SK-N-SH (cell line): Measurements from ENCODE around the gene ZDHHC14. TPM values are rescaled to one million over a fixed set of nuclear protein-coding genes. Genes with fewer than 3 reads are reported as not detected.

Experiments used
- CTCF ChIA-PET: fragments of 300-600, 350-600 bp; formaldehyde crosslinking; extraction: SDS; loops from one replicate; lab custom pipeline; 2021; lab: Yijun Ruan, JAX
- POLR2A ChIA-PET: fragments of 350-600 bp; sonication (Branson Sonifier 250); formaldehyde crosslinking; extraction: SDS; loops from one replicate; lab custom pipeline; 2020; ENCODE audit warnings: antibody characterized with exemption, inconsistent platforms; lab: Yijun Ruan, JAX
- DNase-seq: peaks from one replicate; pipeline ENCODE4 v3.0.0; 2012
- H2AFZ ChIP-seq: fragments of 200-600 bp; sonication (generic); 2 replicates; pipeline ENCODE4 v1.8.1; 2016; ENCODE audit warnings: antibody characterized with exemption, mild to moderate bottlenecking, low read depth
- H3F3A ChIP-seq: fragments of 200-600 bp; sonication (generic); replicated peaks from 2 replicates; pipeline ENCODE3; 2016; ENCODE audit warnings: antibody characterized with exemption, mild to moderate bottlenecking; ENCODE audit not compliant: insufficient read depth
- H3K27ac ChIP-seq, 2 experiments: fragments of 200-500 bp in 1 of 2; fragments of 200-600 bp in 1 of 2; sonication (Bioruptor generic) in 1 of 2; sonication (generic), shearing (Covaris generic) in 1 of 2; 2 replicates each; pipeline versions ENCODE4 v1.5.1 to v1.6.1; 2014 to 2016; ENCODE audit warnings: low read depth in 2 of 2, inconsistent platforms in 1 of 2, low read length in 1 of 2, mild to moderate bottlenecking in 1 of 2, mixed read lengths in 1 of 2
- H3K27me3 ChIP-seq: fragments of 200-600 bp; sonication (generic), shearing (Covaris generic); 2 replicates; pipeline ENCODE4 v1.6.1; 2016; ENCODE audit warnings: mixed run types; ENCODE audit not compliant: insufficient read depth
- H3K36me3 ChIP-seq, 2 experiments: fragments of 200-500 bp in 1 of 2; fragments of 200-600 bp in 1 of 2; sonication (Bioruptor generic) in 1 of 2; sonication (generic) in 1 of 2; replicated peaks in 1 of 2; 2 replicates each; pipeline versions ENCODE3 to v1.5.1; 2014 to 2016; ENCODE audit warnings: low read length in 1 of 2, mild to moderate bottlenecking in 1 of 2; ENCODE audit not compliant: insufficient read depth in 2 of 2, control insufficient read depth in 1 of 2
- H3K4me1 ChIP-seq, 2 experiments: fragments of 200-500 bp in 1 of 2; fragments of 200-600 bp in 1 of 2; sonication (Bioruptor generic) in 1 of 2; sonication (generic), shearing (Covaris generic) in 1 of 2; 2 replicates each; pipeline versions ENCODE4 v1.5.1 to v1.6.1; 2014 to 2016; ENCODE audit warnings: low read depth in 1 of 2, low read length in 1 of 2, mixed run types in 1 of 2; ENCODE audit not compliant: insufficient read depth in 2 of 2, control insufficient read depth in 1 of 2
- H3K4me2 ChIP-seq: fragments of 200-600 bp; sonication (generic), shearing (Covaris generic); 2 replicates; pipeline ENCODE4 v1.6.1; 2017; ENCODE audit warnings: mixed run types
- H3K4me3 ChIP-seq, 2 experiments: fragments of 200-500 bp in 1 of 2; fragments of 200-600 bp in 1 of 2; sonication (Bioruptor generic) in 1 of 2; sonication (generic), shearing (Covaris generic) in 1 of 2; 2 replicates each; pipeline versions ENCODE4 v1.5.1 to v1.8.1; 2014 to 2016; ENCODE audit warnings: low read depth in 2 of 2, inconsistent platforms in 1 of 2, low read length in 1 of 2, mild to moderate bottlenecking in 1 of 2, mixed read lengths in 1 of 2, moderate library complexity in 1 of 2
- H3K79me2 ChIP-seq: fragments of 200-600 bp; sonication (generic); 2 replicates; pipeline ENCODE4 v1.8.1; 2017; ENCODE audit warnings: mild to moderate bottlenecking; ENCODE audit not compliant: insufficient read depth
- H3K9ac ChIP-seq: fragments of 200-600 bp; sonication (generic); 2 replicates; pipeline ENCODE4 v1.6.1; 2017; ENCODE audit warnings: mixed run types
- H3K9me2 ChIP-seq: fragments of 200-600 bp; sonication (generic); 2 replicates; pipeline ENCODE4 v1.6.1; 2017; ENCODE audit warnings: mixed run types
- H3K9me3 ChIP-seq: fragments of 200-600 bp; sonication (generic); 2 replicates; pipeline ENCODE4 v1.6.1; 2017; ENCODE audit warnings: mixed run types, mild to moderate bottlenecking, moderate library complexity
- H4K20me1 ChIP-seq: fragments of 200-600 bp; sonication (generic); 2 replicates; pipeline ENCODE4 v1.6.1; 2017; ENCODE audit warnings: mild to moderate bottlenecking, mixed run types; ENCODE audit not compliant: insufficient read depth
- CHD2 ChIP-seq: fragments of 150-350 bp; IDR thresholded peaks from 2 replicates; pipeline ENCODE4 v1.6.1; 2018; ENCODE audit warnings: low read length; ENCODE audit not compliant: partially characterized antibody
- EZH2phosphoT487 ChIP-seq: fragments of 200-600 bp; sonication (generic); IDR thresholded peaks from 2 replicates; pipeline ENCODE4 v1.6.1; 2017; ENCODE audit warnings: low read depth, mixed run types, mild to moderate bottlenecking, antibody characterized with exemption, moderate library complexity, borderline replicate concordance
- FOXJ3 ChIP-seq: sonication (generic); formaldehyde crosslinking; IDR thresholded peaks from 2 replicates; pipeline ENCODE4 v1.5.1; 2020; ENCODE audit warnings: mild to moderate bottlenecking, missing genetic modification reagents
- FOXM1 ChIP-seq: IDR thresholded peaks from 2 replicates; pipeline ENCODE4 v1.4.0; 2012; ENCODE audit warnings: low read depth, mild to moderate bottlenecking
- JUND ChIP-seq: IDR thresholded peaks from 2 replicates; pipeline ENCODE4 v1.4.0; 2012
- MXI1 ChIP-seq: IDR thresholded peaks from 2 replicates; pipeline ENCODE4 v1.6.1; 2012; ENCODE audit warnings: mild to moderate bottlenecking, low read depth, low read length, improper control_type of control experiment
- PBX3 ChIP-seq: IDR thresholded peaks from 2 replicates; pipeline ENCODE4; 2012
- REST ChIP-seq: IDR thresholded peaks from 2 replicates; pipeline ENCODE4 v1.6.1; 2012; ENCODE audit warnings: mild to moderate bottlenecking, low read depth, low read length, moderate library complexity
- RFX5 ChIP-seq: IDR thresholded peaks from 2 replicates; pipeline ENCODE4 v1.6.1; 2012; ENCODE audit warnings: mild to moderate bottlenecking, improper control_type of control experiment, low read length
- RXRA ChIP-seq: IDR thresholded peaks from 2 replicates; pipeline ENCODE4 v1.4.0; 2012; ENCODE audit warnings: low read depth, mild to moderate bottlenecking, borderline replicate concordance
- TCF12 ChIP-seq: IDR thresholded peaks from 2 replicates; pipeline ENCODE4 v1.4.0; 2012
- USF2 ChIP-seq: fragments of 150-350 bp; IDR thresholded peaks from 2 replicates; pipeline ENCODE4 v1.6.1; 2017; ENCODE audit warnings: antibody characterized with exemption, low read length, low read depth, borderline replicate concordance
- WGBS: methylation state at CpG from one replicate; pipeline ENCODE4 v1.1.6; 2017; ENCODE audit warnings: low lambda C conversion rate; 5-methylcytosine and 5-hydroxymethylcytosine counted together
- polyA plus RNA-seq, 3 experiments: library from polyadenylated mRNA; depleted of rRNA; stranded (reverse); fragments of >200 nt; gene quantifications; 2 replicates each; pipeline ENCODE4 v1.2.3, GENCODE V29; 2012
- small RNA-seq, 7 experiments: library from RNA; depleted of rRNA; stranded (forward); fragments of <200 nt; gene quantifications; one replicate each; pipeline ENCODE3, GENCODE V24; 2012

Gene ZDHHC14
- polyA plus RNA-seq, 1 of the 3 experiments (the other 2 are of a cell fraction), result 5.4 TPM

- TF ChIP-seq REST (no peak), RFX5 (no peak), TCF12 (no peak), FOXJ3 (CRISPR knock-in tag) (no peak), PBX3 (no peak)
Observed at GRCh38 chr6:157725836-157726235, 344.8 kb downstream of the ZDHHC14 start (continued).

- no peaks in the 10 kb centered on the region for H3K36me3 ChIP-seq
- ChIA-PET CTCF (no interaction called here), POLR2A (no interaction called here)
- no peaks in the 10 kb centered on the region for H3K9me3 ChIP-seq
- H2AFZ ChIP-seq, result no peak overlapping the region
- TF ChIP-seq EZH2phosphoT487 (no peak), USF2 (no peak), FOXM1 (no peak), PBX3 (no peak), JUND (no peak), MXI1 (no peak), CHD2 (no peak), RXRA (no peak)
- H3K9ac ChIP-seq, result no peak overlapping the region
- no peaks in the 10 kb centered on the region for H3K9me2 ChIP-seq
- H3K4me1 ChIP-seq, result peaks cover 0 to 6% of the 10 kb centered on the region in 2 experiments; a peak in 1 of 4 replicates
- no peak overlapping the region for H3K4me3 ChIP-seq
- no peaks in the 10 kb centered on the region for H3K27me3 ChIP-seq
- no peak overlapping the region for H3K27ac ChIP-seq
- no peaks in the 10 kb centered on the region for H3F3A ChIP-seq
- H4K20me1 ChIP-seq, result no peaks in the 10 kb centered on the region
- 50% methylated on average over 7 of the region's 7 CpGs for WGBS
- H3K79me2 ChIP-seq, result no peaks in the 10 kb centered on the region
- H3K4me2 ChIP-seq, result no peak overlapping the region
- no peak for DNase-seq
Observed at GRCh38 chr6:157726892-157727628, 346.1 kb downstream of the ZDHHC14 start.

Small RNA genes lying within 50 kb of the gene (small RNA-seq; reads per million reads assigned to genes)
- gene MIR3692, result 0 to 2.6 (median 0) reads per million in 7 experiments

Other genes with a start within 250 kb of the ZDHHC14 start
- gene TMEM242, start 57.7 kb upstream of the ZDHHC14 start, polyA plus RNA-seq (2012; rRNA removed), result 7.4 and 8.3 TPM in 2 replicates